HCT116 (cell line): ENCODE measurements around the gene MAP4K2. TPM values are rescaled to one million over a fixed set of nuclear protein-coding genes. Genes with fewer than 3 reads are reported as not detected.
A peak's percentile ranks its signal among the peaks of the same experiment; 100 is the strongest.

ENCODE experiments used
- ATAC-seq: fragments of 200-7000 bp; cut with Tn5 transposase; 2 replicates; pipeline ENCODE4 v1.9.1; 2020; ENCODE audit warnings: mild to moderate bottlenecking, moderate library complexity
- BruUV-seq: library from RNA; stranded (reverse); fragments of 400-500 nt; replicated peaks from 2 replicates; lab custom pipeline; 2021; lab: Mats Ljungman, UMichigan
- CTCF ChIA-PET: fragments of 300-600 bp; sonication (Branson Sonifier 250); formaldehyde crosslinking; loops from one replicate; lab custom pipeline; 2021; ENCODE audit warnings: antibody characterized with exemption; lab: Charles Lee
- POLR2A ChIA-PET: fragments of 300-600, 350-600 bp; sonication (Branson Sonifier 250); formaldehyde crosslinking; loops from one replicate; lab custom pipeline; 2021; ENCODE audit warnings: antibody characterized with exemption; lab: Charles Lee
- RAD21 ChIA-PET, 2 experiments: fragments of 300-600 bp; sonication (Branson Sonifier 250); formaldehyde crosslinking; loops; one replicate each; lab custom pipeline; 2023; ENCODE audit warnings: low total read pairs in 2 of 2; ENCODE audit not compliant: uncharacterized antibody in 2 of 2, unreplicated experiment in 2 of 2, low non-redundant PET in 1 of 2; lab: Charles Lee
- DNase-seq: peaks from one replicate; pipeline ENCODE4 v3.0.0-alpha.2; 2010; ENCODE audit warnings: low read depth, low spot score
- H2AFZ ChIP-seq: fragments of 200-600 bp; shearing (Covaris generic), sonication (generic); 2 replicates; pipeline ENCODE4 v1.6.1; 2017; ENCODE audit warnings: low read depth, mixed run types, mixed read lengths, antibody characterized with exemption, low read length; ENCODE audit not compliant: poor library complexity, severe bottlenecking
- H3K27ac ChIP-seq: 2 replicates; pipeline ENCODE4 v1.5.1; 2012; ENCODE audit warnings: low read depth, low read length
- H3K27me3 ChIP-seq: fragments of 200-600 bp; sonication (generic); 2 replicates; pipeline ENCODE4 v1.6.1; 2016; ENCODE audit warnings: mixed run types, low read length, mixed read lengths; ENCODE audit not compliant: insufficient read depth
- H3K36me3 ChIP-seq, 2 experiments: fragments of 200-500 bp in 1 of 2; fragments of 200-600 bp in 1 of 2; sonication (Bioruptor generic) in 1 of 2; sonication (generic) in 1 of 2; 2 replicates each; pipeline versions ENCODE4 v1.5.1 to v1.6.1; 2014 to 2016; ENCODE audit warnings: low read length in 2 of 2, inconsistent platforms in 1 of 2, mixed read lengths in 1 of 2, mixed run types in 1 of 2; ENCODE audit not compliant: insufficient read depth in 2 of 2, control insufficient read depth in 1 of 2
- H3K4me1 ChIP-seq, 2 experiments: fragments of 200-600 bp in 1 of 2; sonication (generic) in 1 of 2; 2 replicates each; pipeline versions ENCODE4 v1.5.1 to v1.6.1; 2012 to 2017; ENCODE audit warnings: low read length in 2 of 2, inconsistent platforms in 1 of 2, mild to moderate bottlenecking in 1 of 2, mixed read lengths in 1 of 2, mixed run types in 1 of 2, moderate library complexity in 1 of 2; ENCODE audit not compliant: insufficient read depth in 2 of 2, control insufficient read depth in 1 of 2
- H3K4me2 ChIP-seq: fragments of 200-600 bp; sonication (generic); 2 replicates; pipeline ENCODE4 v1.6.1; 2017; ENCODE audit warnings: mixed run types, low read length, mixed read lengths
- H3K4me3 ChIP-seq, 2 experiments: fragments of 200-600 bp in 1 of 2; sonication (generic) in 1 of 2; replicated peaks in 1 of 2; 2 replicates each; pipeline ENCODE4 v1.5.1; 2011 to 2016; ENCODE audit warnings: low read length in 2 of 2, control low read depth in 1 of 2, low read depth in 1 of 2, mild to moderate bottlenecking in 1 of 2, mixed read lengths in 1 of 2, mixed run types in 1 of 2
- H3K79me2 ChIP-seq: fragments of 200-600 bp; sonication (generic); 2 replicates; pipeline ENCODE4 v1.6.1; 2017; ENCODE audit warnings: mild to moderate bottlenecking, mixed run types, low read length, moderate library complexity, mixed read lengths; ENCODE audit not compliant: insufficient read depth
- H3K9ac ChIP-seq: fragments of 200-600 bp; sonication (generic); 2 replicates; pipeline ENCODE4 v1.6.1; 2016; ENCODE audit warnings: low read length, mixed read lengths
- H3K9me2 ChIP-seq: fragments of 200-600 bp; sonication (generic), shearing (Covaris generic); 2 replicates; pipeline ENCODE4 v1.6.1; 2017; ENCODE audit warnings: mixed run types, mild to moderate bottlenecking, moderate library complexity; ENCODE audit not compliant: insufficient read depth
- H3K9me3 ChIP-seq, 2 experiments: fragments of 200-500 bp in 1 of 2; fragments of 200-600 bp in 1 of 2; sonication (Bioruptor generic) in 1 of 2; sonication (generic) in 1 of 2; 2 replicates each; pipeline ENCODE4 v1.6.1; 2014 to 2017; ENCODE audit warnings: low read length in 2 of 2, mixed read lengths in 2 of 2, inconsistent platforms in 1 of 2, low read depth in 1 of 2, mild to moderate bottlenecking in 1 of 2, mixed run types in 1 of 2, moderate library complexity in 1 of 2; ENCODE audit not compliant: control insufficient read depth in 1 of 2, insufficient read depth in 1 of 2
- H4K20me1 ChIP-seq: fragments of 200-600 bp; sonication (generic), shearing (Covaris generic); 2 replicates; pipeline ENCODE4 v1.6.1; 2017; ENCODE audit warnings: mixed run types, mild to moderate bottlenecking, moderate library complexity; ENCODE audit not compliant: insufficient read depth
- CBX3 ChIP-seq: IDR thresholded peaks from 2 replicates; pipeline ENCODE4 v1.6.1; 2012; ENCODE audit warnings: low read depth
- CEBPB ChIP-seq: IDR thresholded peaks from 2 replicates; pipeline ENCODE4 v1.6.1; 2012; ENCODE audit warnings: low read depth
- CTCF ChIP-seq, 3 experiments: fragments of 200-600 bp in 1 of 3; sonication (generic) in 1 of 3; IDR thresholded peaks in 2 of 3; conservative IDR thresholded peaks in 1 of 3; 2 replicates each; pipeline ENCODE4 v1.5.1; 2012 to 2017; ENCODE audit warnings: low read depth in 2 of 3, low read length in 2 of 3, antibody characterized with exemption in 1 of 3, borderline replicate concordance in 1 of 3, control low read depth in 1 of 3, mild to moderate bottlenecking in 1 of 3, mixed read lengths in 1 of 3, mixed run types in 1 of 3, moderate library complexity in 1 of 3; ENCODE audit not compliant: insufficient read depth in 1 of 3
- EGR1 ChIP-seq: IDR thresholded peaks from 2 replicates; pipeline ENCODE4 v1.6.1; 2012; ENCODE audit warnings: low read depth
- EZH2 ChIP-seq: fragments of 200-600 bp; sonication (generic); IDR thresholded peaks from 2 replicates; pipeline ENCODE4 v1.6.1; 2017; ENCODE audit warnings: antibody characterized with exemption, mixed run types
- EZH2phosphoT487 ChIP-seq: fragments of 200-600 bp; IDR thresholded peaks from 2 replicates; pipeline ENCODE4 v1.6.1; 2018; ENCODE audit warnings: antibody characterized with exemption, borderline replicate concordance
- FOSL1 ChIP-seq: IDR thresholded peaks from 2 replicates; pipeline ENCODE4 v1.6.1; 2012; ENCODE audit warnings: low read depth
- JUND ChIP-seq: IDR thresholded peaks from 2 replicates; pipeline ENCODE4 v1.6.1; 2012
- RAD21 ChIP-seq: IDR thresholded peaks from 2 replicates; pipeline ENCODE4 v1.6.1; 2012; ENCODE audit warnings: low read depth, mild to moderate bottlenecking
- SIN3A ChIP-seq: IDR thresholded peaks from 2 replicates; pipeline ENCODE4 v1.6.1; 2012; ENCODE audit warnings: low read depth
- SP1 ChIP-seq: IDR thresholded peaks from 2 replicates; pipeline ENCODE4 v1.6.1; 2012; ENCODE audit warnings: low read depth
- TCF7L2 ChIP-seq: IDR thresholded peaks from 2 replicates; pipeline ENCODE4 v1.7.0; 2011; ENCODE audit warnings: borderline replicate concordance, inconsistent platforms; ENCODE audit not compliant: insufficient read depth, insufficient read length; ENCODE audit errors: extremely low read depth
- YY1 ChIP-seq: IDR thresholded peaks from 2 replicates; pipeline ENCODE4 v1.6.1; 2011; ENCODE audit warnings: low read length, low read depth, moderate library complexity, mild to moderate bottlenecking; ENCODE audit not compliant: insufficient replicate concordance; ENCODE audit errors: extremely low read depth
- ZBTB33 ChIP-seq: IDR thresholded peaks from 2 replicates; pipeline ENCODE4 v1.6.1; 2011; ENCODE audit warnings: mild to moderate bottlenecking, low read length, moderate library complexity; ENCODE audit not compliant: insufficient replicate concordance; ENCODE audit errors: extremely low read depth
- ZFX ChIP-seq: fragments of 450-650 bp; IDR thresholded peaks from 2 replicates; pipeline ENCODE4 v1.6.1; 2017
- ZNF274 ChIP-seq: fragments of 200-500 bp; sonication (Bioruptor generic); IDR thresholded peaks from 2 replicates; pipeline ENCODE4 v1.6.1; 2014; ENCODE audit warnings: mild to moderate bottlenecking, low read depth, low read length, inconsistent platforms
- intact Hi-C: fragments of 100-400 bp; cut with micrococcal nuclease; formaldehyde crosslinking; loops from 2 replicates; pipeline ENCODE4 v1.10.0; 2022
- total RNA-seq: library from RNA; stranded (reverse); gene quantifications from one replicate; pipeline ENCODE4 v1.2.1, GENCODE V29; 2021; ENCODE audit not compliant: unreplicated experiment
- TF ChIP-seq, protein P1 (sequence below): IDR thresholded peaks from 2 replicates; pipeline ENCODE4 v1.6.1; 2012; ENCODE audit warnings: low read depth
- TF ChIP-seq, protein P2 (sequence below): IDR thresholded peaks from 2 replicates; pipeline ENCODE4 v1.6.1; 2012

MAP4K2 gene
- total RNA-seq, 1 experiment from 2014 or later: 44.2 TPM

- no peak overlapping the region for H3K9ac ChIP-seq
Observed at GRCh38 chr11:64753380-64754123, 49.5 kb downstream of the MAP4K2 start.

More at GRCh38 chr11:64753380-64754123, 49.5 kb downstream of the MAP4K2 start:
- no peaks in the 10 kb centered on the region for H3K9me2 ChIP-seq
- peaks cover 0 to 6% of the 10 kb centered on the region in 2 experiments; a peak in 1 of 4 replicates for H3K4me1 ChIP-seq
- H3K27me3 ChIP-seq: no peaks in the 10 kb centered on the region
- TF ChIP-seq YY1: no peak
- TF ChIP-seq ZFX: no peak
- no peak for TF ChIP-seq CEBPB
- no peak for TF ChIP-seq ZNF274
- TF ChIP-seq, protein P1, sequence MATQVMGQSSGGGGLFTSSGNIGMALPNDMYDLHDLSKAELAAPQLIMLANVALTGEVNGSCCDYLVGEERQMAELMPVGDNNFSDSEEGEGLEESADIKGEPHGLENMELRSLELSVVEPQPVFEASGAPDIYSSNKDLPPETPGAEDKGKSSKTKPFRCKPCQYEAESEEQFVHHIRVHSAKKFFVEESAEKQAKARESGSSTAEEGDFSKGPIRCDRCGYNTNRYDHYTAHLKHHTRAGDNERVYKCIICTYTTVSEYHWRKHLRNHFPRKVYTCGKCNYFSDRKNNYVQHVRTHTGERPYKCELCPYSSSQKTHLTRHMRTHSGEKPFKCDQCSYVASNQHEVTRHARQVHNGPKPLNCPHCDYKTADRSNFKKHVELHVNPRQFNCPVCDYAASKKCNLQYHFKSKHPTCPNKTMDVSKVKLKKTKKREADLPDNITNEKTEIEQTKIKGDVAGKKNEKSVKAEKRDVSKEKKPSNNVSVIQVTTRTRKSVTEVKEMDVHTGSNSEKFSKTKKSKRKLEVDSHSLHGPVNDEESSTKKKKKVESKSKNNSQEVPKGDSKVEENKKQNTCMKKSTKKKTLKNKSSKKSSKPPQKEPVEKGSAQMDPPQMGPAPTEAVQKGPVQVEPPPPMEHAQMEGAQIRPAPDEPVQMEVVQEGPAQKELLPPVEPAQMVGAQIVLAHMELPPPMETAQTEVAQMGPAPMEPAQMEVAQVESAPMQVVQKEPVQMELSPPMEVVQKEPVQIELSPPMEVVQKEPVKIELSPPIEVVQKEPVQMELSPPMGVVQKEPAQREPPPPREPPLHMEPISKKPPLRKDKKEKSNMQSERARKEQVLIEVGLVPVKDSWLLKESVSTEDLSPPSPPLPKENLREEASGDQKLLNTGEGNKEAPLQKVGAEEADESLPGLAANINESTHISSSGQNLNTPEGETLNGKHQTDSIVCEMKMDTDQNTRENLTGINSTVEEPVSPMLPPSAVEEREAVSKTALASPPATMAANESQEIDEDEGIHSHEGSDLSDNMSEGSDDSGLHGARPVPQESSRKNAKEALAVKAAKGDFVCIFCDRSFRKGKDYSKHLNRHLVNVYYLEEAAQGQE: no peak
- no peak for TF ChIP-seq SP1
- no peak for TF ChIP-seq SIN3A
- TF ChIP-seq JUND: no peak
- TF ChIP-seq EGR1: no peak
- TF ChIP-seq EZH2phosphoT487: no peak
- no peak for TF ChIP-seq RAD21
- TF ChIP-seq FOSL1: no peak
- TF ChIP-seq ZBTB33: no peak
- no peak for TF ChIP-seq TCF7L2
- TF ChIP-seq, protein P2, sequence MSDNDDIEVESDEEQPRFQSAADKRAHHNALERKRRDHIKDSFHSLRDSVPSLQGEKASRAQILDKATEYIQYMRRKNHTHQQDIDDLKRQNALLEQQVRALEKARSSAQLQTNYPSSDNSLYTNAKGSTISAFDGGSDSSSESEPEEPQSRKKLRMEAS: no peak
- no peak for TF ChIP-seq CBX3
- TF ChIP-seq EZH2: no peak
- TF ChIP-seq CTCF (IDR thresholded peaks at IDR 0.05 in 2 of 3, conservative IDR thresholded peaks at IDR 0.05 in 1 of 3; ENCODE audit: borderline replicate concordance in 1 of 3, insufficient read depth in 1 of 3, low read depth in 2 of 3, low read length in 2 of 3): no peak
- ATAC-seq: peak; percentile 46
- H3K27ac ChIP-seq: no peak overlapping the region
- RAD21 ChIA-PET: no interaction called here
- H3K4me2 ChIP-seq: no peak overlapping the region
- H4K20me1 ChIP-seq: no peaks in the 10 kb centered on the region
- no peaks in the 10 kb centered on the region for H3K9me3 ChIP-seq
- CTCF ChIA-PET: no interaction called here
- H3K36me3 ChIP-seq: no peaks in the 10 kb centered on the region
- POLR2A ChIA-PET: interaction anchor here (1.0 kb wide), 1 partner anchor 25 kb away, joined by 3 read pairs; no protein-coding TSS in a partner anchor
- DNase-seq: no peak
- intact Hi-C loops: no loop called here
- no peak overlapping the region for H3K4me3 ChIP-seq
- no peak overlapping the region for H2AFZ ChIP-seq
- no peaks in the 10 kb centered on the region for H3K79me2 ChIP-seq
- no TSS peak for BruUV-seq
